GM12872 (cell line): Measurements from ENCODE around the gene WDR87.
A peak's percentile ranks its signal among the peaks of the same experiment; 100 is the strongest.

ENCODE experiments used
- CTCF ChIP-seq: IDR thresholded peaks from 3 replicates; pipeline ENCODE4 v1.5.1; 2011; ENCODE audit warnings: low read depth, mild to moderate bottlenecking, low read length, moderate library complexity; ENCODE audit not compliant: insufficient read depth

WDR87 gene

GRCh38 chr19:37936166-37936565, 29.8 kb upstream of the WDR87 start:
- TF ChIP-seq CTCF, result no peak

- no peak for TF ChIP-seq CTCF
Measured at GRCh38 chr19:37935341-37935740, 28.9 kb upstream of the WDR87 start.

GRCh38 chr19:37933937-37934358, 27.6 kb upstream of the WDR87 start:
- no peak for TF ChIP-seq CTCF

- no peak for TF ChIP-seq CTCF
Measured at GRCh38 chr19:37932985-37933936, 26.9 kb upstream of the WDR87 start.

GRCh38 chr19:37931881-37932655, 25.7 kb upstream of the WDR87 start:
- peak; percentile 5; the same call in 1 of the 3 replicates for TF ChIP-seq CTCF

GRCh38 chr19:37930416-37930815, 24.0 kb upstream of the WDR87 start:
- TF ChIP-seq CTCF, result no peak

- TF ChIP-seq CTCF, result no peak
Measured at GRCh38 chr19:37929355-37929923, 23.0 kb upstream of the WDR87 start.
